OCI-LY3 (cell line): Measurements from ENCODE around the gene LHFPL2.

Experiments
- H2AFZ ChIP-seq: fragments of 200-600, 300-600 bp; shearing (Covaris generic); 2 replicates; pipeline ENCODE4 v1.6.0; 2014; ENCODE audit warnings: antibody characterized with exemption, low read depth, low read length
- H3K27ac ChIP-seq: fragments of 200-600, 300-600 bp; sonication (generic); 2 replicates; pipeline ENCODE4 v1.5.1; 2014; ENCODE audit warnings: mild to moderate bottlenecking, low read length, moderate library complexity, mixed read lengths
- H3K27me3 ChIP-seq: fragments of 200-600, 300-600 bp; sonication (generic); 2 replicates; pipeline ENCODE4 v1.6.1; 2014; ENCODE audit warnings: low read depth, low read length, mixed read lengths
- H3K36me3 ChIP-seq: fragments of 200-600, 300-600 bp; sonication (generic); replicated peaks from 2 replicates; pipeline ENCODE3; 2014; ENCODE audit warnings: low read depth, low read length, mixed read lengths
- H3K4me1 ChIP-seq: fragments of 300-600, 200-600 bp; sonication (generic); 2 replicates; pipeline ENCODE4 v1.6.1; 2014; ENCODE audit warnings: low read length, mixed read lengths
- H3K4me2 ChIP-seq: fragments of 200-600, 300-600 bp; sonication (generic); 2 replicates; pipeline ENCODE4 v1.6.1; 2014; ENCODE audit warnings: low read length, mixed read lengths
- H3K4me3 ChIP-seq: fragments of 300-600, 200-600 bp; sonication (generic); 2 replicates; pipeline ENCODE4 v1.5.1; 2014; ENCODE audit warnings: antibody characterized with exemption, mild to moderate bottlenecking, low read length, moderate library complexity
- H3K79me2 ChIP-seq: fragments of 300-600, 200-600 bp; shearing (Covaris generic); 2 replicates; pipeline ENCODE4 v1.6.1; 2014; ENCODE audit warnings: mild to moderate bottlenecking, low read length, mixed read lengths
- H3K9ac ChIP-seq: fragments of 300-600, 200-600 bp; shearing (Covaris generic); 2 replicates; pipeline ENCODE4 v1.6.0; 2014; ENCODE audit warnings: mild to moderate bottlenecking, low read length, moderate library complexity
- H3K9me3 ChIP-seq: fragments of 200-600, 300-600 bp; shearing (Covaris generic); 2 replicates; pipeline ENCODE4 v1.6.1; 2014; ENCODE audit warnings: low read length, mixed read lengths; ENCODE audit not compliant: insufficient read depth
- H4K20me1 ChIP-seq: fragments of 200-600, 300-600 bp; sonication (generic); 2 replicates; pipeline ENCODE4 v1.6.1; 2016; ENCODE audit warnings: low read length, mixed read lengths; ENCODE audit not compliant: insufficient read depth
- CTCF ChIP-seq: fragments of 200-600, 300-600 bp; sonication (generic); IDR thresholded peaks from 2 replicates; pipeline ENCODE4 v1.5.1; 2014; ENCODE audit warnings: antibody characterized with exemption, low read length, low read depth
- EZH2phosphoT487 ChIP-seq: fragments of 200-600 bp; shearing (Covaris generic); IDR thresholded peaks from 2 replicates; pipeline ENCODE4 v1.6.1; 2018; ENCODE audit warnings: antibody characterized with exemption, mixed run types, low read depth

The LHFPL2 gene

GRCh38 chr5:78482948-78483347 is 165.6 kb downstream of the LHFPL2 start:
- Histone ChIP-seq H3K36me3 (no peaks in the 10 kb centered on the region), H3K4me2 (no peak overlapping the region), H3K9ac (no peak overlapping the region)

DNA sequence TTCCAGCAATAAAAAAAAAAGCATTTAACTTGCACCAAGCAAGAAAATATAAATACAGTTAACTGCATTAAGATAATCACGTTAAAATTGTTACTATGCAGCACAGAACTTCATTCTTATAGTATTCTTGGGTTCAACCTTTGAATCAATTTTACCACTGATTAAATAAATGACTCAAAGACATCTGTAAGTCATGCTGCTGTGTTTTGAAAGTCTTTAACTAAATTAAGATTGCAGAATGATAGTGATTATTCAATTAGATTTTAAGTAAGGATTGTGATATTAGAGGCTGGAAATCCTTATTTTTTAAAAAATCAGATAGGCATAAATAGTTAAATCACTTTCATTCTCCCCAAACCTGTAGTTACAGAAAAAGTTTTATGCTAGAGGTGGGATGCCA is 171.8 kb downstream of the LHFPL2 start:
- H3K79me2 ChIP-seq = no peaks in the 10 kb centered on the region
- H3K27me3 ChIP-seq = no peaks in the 10 kb centered on the region
- no peak for TF ChIP-seq EZH2phosphoT487
- no peak for TF ChIP-seq CTCF
- no peak overlapping the region for H3K9ac ChIP-seq
- no peaks in the 10 kb centered on the region for H3K9me3 ChIP-seq
- H3K4me2 ChIP-seq = no peak overlapping the region
- no peak overlapping the region for H2AFZ ChIP-seq
- no peaks in the 10 kb centered on the region for H3K4me1 ChIP-seq
- no peak overlapping the region for H3K27ac ChIP-seq
- H3K4me3 ChIP-seq = no peak overlapping the region
- H4K20me1 ChIP-seq = no peaks in the 10 kb centered on the region
- no peaks in the 10 kb centered on the region for H3K36me3 ChIP-seq

More at GRCh38 chr5:78482948-78483347, 165.6 kb downstream of the LHFPL2 start:
- Histone ChIP-seq H3K27me3 (no peaks in the 10 kb centered on the region), H3K79me2 (no peaks in the 10 kb centered on the region), H3K4me1 (peaks cover 15% of the 10 kb centered on the region), H2AFZ (no peak overlapping the region), H4K20me1 (peaks cover 4% of the 10 kb centered on the region), H3K27ac (no peak overlapping the region), H3K9me3 (no peaks in the 10 kb centered on the region), H3K4me3 (no peak overlapping the region)
- no peak for TF ChIP-seq EZH2phosphoT487
- no peak for TF ChIP-seq CTCF

DNA sequence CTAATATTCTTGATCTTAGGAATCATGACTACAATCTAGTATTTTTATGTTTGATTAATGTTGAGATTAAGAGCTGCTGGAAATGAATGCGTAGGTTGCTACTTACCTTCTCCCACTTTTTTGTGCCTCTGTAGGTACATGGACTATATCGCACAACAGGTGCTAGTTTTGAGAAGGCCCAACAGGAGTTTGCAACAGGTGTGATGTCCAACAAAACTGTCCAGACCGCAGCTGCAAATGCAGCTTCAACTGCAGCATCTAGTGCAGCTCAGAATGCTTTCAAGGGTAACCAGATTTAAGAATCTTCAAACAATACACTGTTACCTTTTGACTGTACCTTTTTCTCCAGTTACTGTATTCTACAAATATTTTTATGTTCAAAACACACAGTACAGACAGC is 173.2 kb downstream of the LHFPL2 start:
- no peak overlapping the region for H3K9ac ChIP-seq

GRCh38 chr5:78473751-78474150 is 174.8 kb downstream of the LHFPL2 start:
- H3K9me3 ChIP-seq = no peaks in the 10 kb centered on the region
- no peak overlapping the region for H3K4me3 ChIP-seq
- no peaks in the 10 kb centered on the region for H3K4me1 ChIP-seq
- H3K4me2 ChIP-seq = no peak overlapping the region
- no peak overlapping the region for H3K9ac ChIP-seq
- no peak overlapping the region for H3K27ac ChIP-seq
- H4K20me1 ChIP-seq = no peaks in the 10 kb centered on the region
- H2AFZ ChIP-seq = no peak overlapping the region
- H3K79me2 ChIP-seq = no peaks in the 10 kb centered on the region
- H3K36me3 ChIP-seq = no peaks in the 10 kb centered on the region
- no peak for TF ChIP-seq CTCF
- no peak for TF ChIP-seq EZH2phosphoT487
- no peaks in the 10 kb centered on the region for H3K27me3 ChIP-seq

More for the DNA sequence above, 173.2 kb downstream of the LHFPL2 start:
- no peak overlapping the region for H3K4me2 ChIP-seq
- no peaks in the 10 kb centered on the region for H3K9me3 ChIP-seq
- H3K36me3 ChIP-seq = no peaks in the 10 kb centered on the region
- no peaks in the 10 kb centered on the region for H3K27me3 ChIP-seq
- H3K27ac ChIP-seq = no peak overlapping the region
- no peak overlapping the region for H2AFZ ChIP-seq
- no peaks in the 10 kb centered on the region for H4K20me1 ChIP-seq
- H3K4me1 ChIP-seq = no peaks in the 10 kb centered on the region
- TF ChIP-seq EZH2phosphoT487 = no peak
- no peak for TF ChIP-seq CTCF
- H3K79me2 ChIP-seq = no peaks in the 10 kb centered on the region
- H3K4me3 ChIP-seq = no peak overlapping the region
